AG10803 (cell line): ENCODE results near the gene OR1F1.

Experiments
- DNase-seq: peaks from one replicate; pipeline ENCODE4 v3.0.0; 2010; ENCODE audit warnings: low read depth
- H3K4me3 ChIP-seq: 2 replicates; pipeline ENCODE4 v1.5.1; 2011; ENCODE audit warnings: mild to moderate bottlenecking, low read length, control low read depth
- CTCF ChIP-seq: conservative IDR thresholded peaks from 2 replicates; pipeline ENCODE4 v1.5.1; 2011; ENCODE audit warnings: mild to moderate bottlenecking, low read length, control low read depth, inconsistent platforms

OR1F1 gene

DNA sequence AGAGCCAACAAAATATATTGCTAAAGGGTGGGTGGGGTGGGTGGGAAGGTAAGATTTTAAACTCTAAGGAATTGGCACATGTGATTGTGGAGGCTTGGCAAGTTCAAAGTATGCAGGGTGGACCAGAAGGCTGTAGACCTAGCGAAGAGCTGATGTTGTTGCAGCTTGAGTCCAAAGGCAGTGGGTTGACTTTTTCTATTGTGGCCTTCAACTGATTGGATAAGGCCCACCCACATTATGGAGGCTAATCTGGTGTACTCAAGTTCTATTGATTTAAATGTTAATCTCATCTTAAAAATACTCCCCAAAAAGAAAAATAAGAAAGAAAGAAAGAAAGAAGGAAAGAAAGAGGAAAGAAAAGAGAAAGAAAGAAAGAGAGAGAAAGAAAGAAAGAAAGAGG lies 24.6 kb downstream of the OR1F1 start:
- no peak for TF ChIP-seq CTCF
- DNase-seq: no peak

DNA sequence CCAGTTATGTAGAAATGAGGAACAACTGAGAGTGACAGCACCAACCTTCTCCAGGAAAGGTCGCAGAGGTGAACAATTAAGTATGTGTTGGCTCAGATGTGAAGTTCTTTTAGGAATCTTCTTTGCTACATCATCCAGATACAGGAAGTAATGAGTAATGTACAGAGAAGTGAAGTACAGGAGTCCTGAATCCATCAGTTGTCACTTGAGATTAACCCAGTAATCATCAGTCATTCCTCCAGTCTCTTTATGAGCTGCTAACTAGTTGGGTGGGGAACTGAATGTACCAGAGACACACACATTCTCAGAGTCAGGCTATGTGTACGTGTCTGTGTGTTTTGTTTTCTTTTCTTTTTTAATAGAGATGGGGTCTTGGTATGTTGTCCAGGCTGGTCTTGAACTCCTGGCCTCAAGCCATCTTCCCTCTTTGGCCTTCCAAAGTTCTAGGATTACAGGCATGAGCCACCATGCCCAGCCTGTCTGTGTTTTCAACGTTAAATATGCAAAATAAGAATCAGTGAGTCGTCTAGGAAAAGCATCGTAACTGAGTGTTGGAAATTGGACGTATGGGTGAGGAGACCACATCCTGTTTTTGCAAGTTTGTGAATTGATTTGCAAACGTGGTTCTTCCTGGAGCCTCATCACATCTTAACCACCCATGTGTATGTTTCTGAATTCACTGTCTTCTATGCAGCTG lies 27.0 kb downstream of the OR1F1 start:
- no peak overlapping the region for H3K4me3 ChIP-seq
- no peak for DNase-seq
- TF ChIP-seq CTCF: no peak

More for the DNA sequence above, 24.6 kb downstream of the OR1F1 start:
- no peak overlapping the region for H3K4me3 ChIP-seq

- TF ChIP-seq CTCF: no peak
- no peak for DNase-seq
- no peak overlapping the region for H3K4me3 ChIP-seq
Measured at GRCh38 chr16:3215601-3216262, 27.7 kb downstream of the OR1F1 start.

DNA sequence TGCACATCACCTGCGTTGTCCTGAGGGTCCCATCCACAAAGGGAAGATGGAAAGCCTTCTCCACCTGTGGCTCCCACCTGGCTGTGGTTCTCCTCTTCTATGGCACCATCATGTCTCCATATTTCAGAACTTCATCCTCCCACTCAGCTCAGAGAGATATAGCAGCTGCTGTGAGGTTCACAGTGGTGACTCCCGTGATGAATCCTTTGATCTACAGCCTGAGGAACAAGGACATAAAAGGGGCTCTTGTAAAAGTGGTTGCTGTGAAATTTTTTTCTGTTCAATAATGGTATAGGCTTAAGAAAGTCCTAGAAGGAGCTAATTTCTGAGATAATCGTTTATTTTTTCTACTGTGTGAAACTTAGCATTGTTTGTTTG lies 28.2 kb downstream of the OR1F1 start:
- TF ChIP-seq CTCF: no peak
- no peak for DNase-seq
- H3K4me3 ChIP-seq: no peak overlapping the region

- no peak for DNase-seq
- H3K4me3 ChIP-seq: no peak overlapping the region
- no peak for TF ChIP-seq CTCF
Measured at GRCh38 chr16:3220839-3221238, 32.8 kb downstream of the OR1F1 start.

DNA sequence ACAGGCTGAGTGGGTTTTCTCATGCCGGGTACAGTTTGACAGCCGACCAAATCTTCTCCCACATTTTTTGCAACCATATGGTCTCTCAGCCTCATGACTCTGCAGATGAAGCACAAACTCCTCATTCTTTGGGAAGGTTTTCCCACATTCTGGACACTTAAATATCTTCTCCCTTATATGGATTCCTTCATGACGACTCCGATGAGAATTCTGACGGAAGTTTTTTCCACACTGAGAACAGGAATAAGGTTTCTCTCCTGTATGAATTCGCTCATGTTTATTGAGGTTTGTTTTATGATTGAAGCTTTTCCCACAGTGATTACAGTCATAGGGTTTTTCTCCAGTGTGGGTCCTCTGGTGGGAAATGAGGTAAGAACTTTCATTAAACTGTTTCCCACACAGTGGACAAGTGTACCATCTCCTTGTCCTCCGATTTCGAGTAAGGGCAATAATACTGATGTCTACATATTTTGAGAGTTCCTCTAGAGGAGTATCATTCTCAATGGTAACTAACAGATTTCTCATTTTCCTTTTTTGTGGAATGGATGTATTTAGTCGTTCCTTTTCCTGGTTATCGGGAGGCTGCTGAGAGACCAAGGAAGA lies 36.0 kb downstream of the OR1F1 start:
- no peak for TF ChIP-seq CTCF
- no peak overlapping the region for H3K4me3 ChIP-seq
- DNase-seq: no peak

DNA sequence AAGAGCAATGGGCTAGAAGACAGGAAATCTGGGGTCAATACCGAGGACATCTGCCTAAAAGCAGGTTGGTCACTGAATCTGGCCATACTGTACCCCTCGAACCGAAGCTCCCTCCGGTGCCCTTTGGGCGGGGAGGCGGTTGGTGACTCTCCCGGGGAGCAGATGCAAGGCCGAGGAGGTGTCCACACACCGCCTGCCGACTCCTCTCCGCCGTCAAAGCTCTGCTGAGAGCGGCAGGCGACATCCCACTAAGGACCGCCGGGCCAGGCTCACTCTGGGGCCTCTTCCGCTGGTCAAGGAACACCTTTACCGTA lies 46.5 kb downstream of the OR1F1 start:
- no peak for DNase-seq
- TF ChIP-seq CTCF: no peak
- H3K4me3 ChIP-seq: peak overlapping the region; percentile 99
